ENCODE measurements around the gene FBXL3. TPM values are rescaled to one million over a fixed set of nuclear protein-coding genes. Genes with fewer than 3 reads are reported as not detected.
A peak's percentile ranks its signal among the peaks of the same experiment; 100 is the strongest.

FBXL3 gene
- total and polyA plus RNA-seq, 2 of the 13 experiments (the other 11 are each of a cell fraction or from before 2014, with no cell fraction given): 11.5 to 18.5 TPM

GRCh38 chr13:76991796-76992547, 35.0 kb downstream of the FBXL3 start, which contains the start of gene CLN5 (continued):
- 0 out of 2 replicates have a peak, but pooled peaks have one; percentile 77 for TF ChIP-seq GTF3A (CRISPR knock-in tag; conservative IDR thresholded peaks at IDR 0.05)
- TF ChIP-seq TBX2 (CRISPR knock-in tag; IDR thresholded peaks at IDR 0.05; ENCODE audit: borderline replicate concordance): peak; percentile 71
- peak; percentile 78 for TF ChIP-seq ZHX2 (IDR thresholded peaks at IDR 0.05; ENCODE audit: low read depth)
- 0 out of 2 replicates have a peak, but pooled peaks have one; percentile 61 for TF ChIP-seq ZHX2 (CRISPR knock-in tag; IDR thresholded peaks at IDR 0.05; ENCODE audit: borderline replicate concordance)
- no peak for TF ChIP-seq ATF6 (CRISPR knock-in tag; conservative IDR thresholded peaks at IDR 0.05)
- peak; percentile 77; the same call in 1 of the 2 replicates for TF ChIP-seq BORCS8-MEF2B (CRISPR knock-in tag; IDR thresholded peaks at IDR 0.05)
- peak; percentile 88; the same call in 1 of the 2 replicates for TF ChIP-seq ISX (CRISPR knock-in tag; conservative IDR thresholded peaks at IDR 0.05)
- peak; percentile 82 for TF ChIP-seq MXD4 (CRISPR knock-in tag; IDR thresholded peaks at IDR 0.05)
- TF ChIP-seq ZNF644 (CRISPR knock-in tag; IDR thresholded peaks at IDR 0.05; ENCODE audit: low read depth): 0 out of 2 replicates have a peak, but pooled peaks have one; percentile 7
- TF ChIP-seq CBX2 (IDR thresholded peaks at IDR 0.05; ENCODE audit: low read depth, low read length): no peak
- TF ChIP-seq CBX2 (CRISPR knock-in tag; IDR thresholded peaks at IDR 0.05; ENCODE audit: low read depth): no peak
- no peak; the same call in 1 of the 2 replicates for TF ChIP-seq ZNF768 (CRISPR knock-in tag; IDR thresholded peaks at IDR 0.05)
- TF ChIP-seq ZBTB49 (CRISPR knock-in tag; IDR thresholded peaks at IDR 0.05; ENCODE audit: borderline replicate concordance): no peak
- no peak for TF ChIP-seq MLX (CRISPR knock-in tag; IDR thresholded peaks at IDR 0.05)
- TF ChIP-seq MIER2 (CRISPR knock-in tag; IDR thresholded peaks at IDR 0.05): no peak
- TF ChIP-seq CHD2 (IDR thresholded peaks at IDR 0.05; ENCODE audit: low read depth, low read length): 0 out of 2 replicates have a peak, but pooled peaks have one; percentile 33

Measured in HepG2 (cell line).